Thyroid gland (tissue), 4 donors: ENCODE results near the gene AP3S2. TPM values are rescaled to one million over a fixed set of nuclear protein-coding genes. Genes with fewer than 3 reads are reported as not detected.

Source experiments
- DNase-seq, 2 donors: peaks; one replicate each; pipeline ENCODE4 v3.0.0-alpha.2; 2019
- H3K27ac ChIP-seq, 3 donors: fragments of 200-600 bp; sonication (generic); 1 replicate in 2 of 3; 2 replicates in 1 of 3; pipeline ENCODE4 v1.5.1; 2016 to 2019; ENCODE audit warnings: mild to moderate bottlenecking in 1 of 3, moderate library complexity in 1 of 3
- H3K27me3 ChIP-seq: fragments of 200-600 bp; sonication (generic); one replicate; pipeline ENCODE4 v1.5.1; 2019
- H3K36me3 ChIP-seq, 2 donors: fragments of 200-600 bp; sonication (generic); one replicate each; pipeline ENCODE4 v1.5.1; 2016 to 2019
- H3K4me1 ChIP-seq, 2 donors: fragments of 200-600 bp; sonication (generic); one replicate each; pipeline ENCODE4 v1.5.1; 2017 to 2019
- H3K4me3 ChIP-seq, 3 donors: fragments of 200-600 bp; sonication (generic); replicated peaks in 1 of 3; 1 replicate in 2 of 3; 2 replicates in 1 of 3; pipeline ENCODE4 v1.5.1; 2016; ENCODE audit warnings: mild to moderate bottlenecking in 1 of 3
- H3K9me3 ChIP-seq: fragments of 200-600 bp; sonication (generic); one replicate; pipeline ENCODE4 v1.5.1; 2017
- POLR2A ChIP-seq, 2 donors: fragments of 450-650 bp; IDR thresholded peaks; one replicate each; pipeline ENCODE4 v1.6.1; 2017; ENCODE audit warnings: antibody characterized with exemption in 2 of 2, mild to moderate bottlenecking in 2 of 2, moderate library complexity in 1 of 2
- WGBS, 2 donors: methylation state at CpG; one replicate each; pipeline ENCODE4 v1.1.5; 2017; 5-methylcytosine and 5-hydroxymethylcytosine counted together
- intact Hi-C: fragments of 100-400 bp; cut with DNase I; formaldehyde crosslinking; loops from one replicate; pipeline ENCODE4 v1.15.1; 2023
- total RNA-seq, 4 donors: library from RNA; depleted of rRNA; stranded (reverse); fragments of >200 nt; gene quantifications; one replicate each; pipeline ENCODE4 v1.2.3, GENCODE V29; 2016
- TF ChIP-seq, protein P1 (sequence below), 6 experiments: fragments of 200-600 bp in 3 of 6; fragments of 450-650 bp in 3 of 6; sonication (generic) in 3 of 6; IDR thresholded peaks; one replicate each; pipeline ENCODE4 v1.5.1; 2016 to 2019; ENCODE audit warnings: antibody characterized with exemption in 6 of 6, mild to moderate bottlenecking in 2 of 6, inconsistent platforms in 1 of 6, moderate library complexity in 1 of 6

The AP3S2 gene
- total RNA-seq, 4 donors from 2014 or later = 59.6 to 98.6 (median 67.6) TPM

DNA sequence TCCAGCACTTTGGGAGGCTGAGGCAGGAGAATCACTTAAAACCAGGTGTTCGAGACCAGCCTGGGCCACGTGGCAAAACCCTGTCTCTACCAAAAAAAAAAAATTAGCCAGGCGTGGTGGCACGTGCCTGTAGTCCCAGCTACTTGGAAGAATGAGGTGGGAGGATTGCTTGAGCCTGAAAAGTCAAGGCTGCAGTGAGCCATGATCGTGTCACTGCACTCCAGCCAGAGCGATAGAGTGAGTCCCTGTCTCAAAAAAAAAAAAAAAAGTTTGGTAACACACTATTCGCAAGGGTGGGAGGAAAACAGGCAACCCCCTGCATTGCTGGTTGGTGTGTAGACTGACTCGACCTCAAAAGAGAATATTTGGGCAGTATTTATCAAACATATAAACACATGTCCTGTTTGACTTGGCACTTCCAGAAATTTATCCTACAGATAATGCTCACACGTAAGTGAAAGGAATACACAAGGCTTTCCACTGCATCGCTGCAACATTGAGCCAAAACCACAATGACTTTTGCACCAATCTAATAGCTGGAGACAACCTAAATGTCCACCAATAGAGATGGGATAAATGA is 76.0 kb downstream of the AP3S2 start:
- H3K4me1 ChIP-seq = peaks cover 8 to 16% of the 10 kb centered on the region in 2 donors
- H3K36me3 ChIP-seq = no peaks in the 10 kb centered on the region
- 71 to 80% methylated on average over 10 of the region's 10 CpGs for WGBS, 2 donors
- H3K4me3 ChIP-seq = no peak overlapping the region
- H3K27ac ChIP-seq = no peak overlapping the region
- no peak for DNase-seq
- intact Hi-C loops = no loop called here
- no peaks in the 10 kb centered on the region for H3K27me3 ChIP-seq
- H3K9me3 ChIP-seq = no peaks in the 10 kb centered on the region
- TF ChIP-seq, protein P1, sequence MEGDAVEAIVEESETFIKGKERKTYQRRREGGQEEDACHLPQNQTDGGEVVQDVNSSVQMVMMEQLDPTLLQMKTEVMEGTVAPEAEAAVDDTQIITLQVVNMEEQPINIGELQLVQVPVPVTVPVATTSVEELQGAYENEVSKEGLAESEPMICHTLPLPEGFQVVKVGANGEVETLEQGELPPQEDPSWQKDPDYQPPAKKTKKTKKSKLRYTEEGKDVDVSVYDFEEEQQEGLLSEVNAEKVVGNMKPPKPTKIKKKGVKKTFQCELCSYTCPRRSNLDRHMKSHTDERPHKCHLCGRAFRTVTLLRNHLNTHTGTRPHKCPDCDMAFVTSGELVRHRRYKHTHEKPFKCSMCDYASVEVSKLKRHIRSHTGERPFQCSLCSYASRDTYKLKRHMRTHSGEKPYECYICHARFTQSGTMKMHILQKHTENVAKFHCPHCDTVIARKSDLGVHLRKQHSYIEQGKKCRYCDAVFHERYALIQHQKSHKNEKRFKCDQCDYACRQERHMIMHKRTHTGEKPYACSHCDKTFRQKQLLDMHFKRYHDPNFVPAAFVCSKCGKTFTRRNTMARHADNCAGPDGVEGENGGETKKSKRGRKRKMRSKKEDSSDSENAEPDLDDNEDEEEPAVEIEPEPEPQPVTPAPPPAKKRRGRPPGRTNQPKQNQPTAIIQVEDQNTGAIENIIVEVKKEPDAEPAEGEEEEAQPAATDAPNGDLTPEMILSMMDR (IDR thresholded peaks at IDR 0.05) = no peak
- no peak for TF ChIP-seq POLR2A (IDR thresholded peaks at IDR 0.05)

DNA sequence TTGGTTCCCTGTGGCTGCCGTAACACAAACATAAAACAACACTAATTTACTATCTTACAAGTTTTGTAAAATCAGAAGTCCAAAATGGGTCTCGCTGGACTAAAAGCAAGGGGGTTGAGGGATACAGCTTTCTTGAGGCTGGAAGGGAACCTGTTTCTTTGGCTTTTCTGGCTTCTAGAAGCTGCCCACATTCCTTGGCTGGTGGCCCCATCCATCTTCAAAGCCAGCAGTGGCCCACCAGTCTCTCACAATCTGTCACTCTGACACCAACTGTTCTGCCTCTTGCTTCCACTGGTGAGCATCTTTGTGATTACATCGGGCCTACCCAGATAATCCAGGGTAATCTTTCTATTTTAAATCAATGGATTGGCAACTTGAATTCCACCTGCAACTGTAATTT is 78.0 kb downstream of the AP3S2 start:
- no peaks in the 10 kb centered on the region for H3K36me3 ChIP-seq
- no peaks in the 10 kb centered on the region for H3K9me3 ChIP-seq
- H3K27ac ChIP-seq = no peak overlapping the region
- no peak overlapping the region for H3K4me3 ChIP-seq
- H3K4me1 ChIP-seq = peaks cover 8 to 19% of the 10 kb centered on the region in 2 donors
- intact Hi-C loops = no loop called here
- TF ChIP-seq, protein P1 (IDR thresholded peaks at IDR 0.05) = no peak
- no peak for TF ChIP-seq POLR2A (IDR thresholded peaks at IDR 0.05)
- WGBS, 2 donors = 89 to 90% methylated on average over 3 of the region's 3 CpGs
- no peak for DNase-seq
- H3K27me3 ChIP-seq = no peaks in the 10 kb centered on the region

DNA sequence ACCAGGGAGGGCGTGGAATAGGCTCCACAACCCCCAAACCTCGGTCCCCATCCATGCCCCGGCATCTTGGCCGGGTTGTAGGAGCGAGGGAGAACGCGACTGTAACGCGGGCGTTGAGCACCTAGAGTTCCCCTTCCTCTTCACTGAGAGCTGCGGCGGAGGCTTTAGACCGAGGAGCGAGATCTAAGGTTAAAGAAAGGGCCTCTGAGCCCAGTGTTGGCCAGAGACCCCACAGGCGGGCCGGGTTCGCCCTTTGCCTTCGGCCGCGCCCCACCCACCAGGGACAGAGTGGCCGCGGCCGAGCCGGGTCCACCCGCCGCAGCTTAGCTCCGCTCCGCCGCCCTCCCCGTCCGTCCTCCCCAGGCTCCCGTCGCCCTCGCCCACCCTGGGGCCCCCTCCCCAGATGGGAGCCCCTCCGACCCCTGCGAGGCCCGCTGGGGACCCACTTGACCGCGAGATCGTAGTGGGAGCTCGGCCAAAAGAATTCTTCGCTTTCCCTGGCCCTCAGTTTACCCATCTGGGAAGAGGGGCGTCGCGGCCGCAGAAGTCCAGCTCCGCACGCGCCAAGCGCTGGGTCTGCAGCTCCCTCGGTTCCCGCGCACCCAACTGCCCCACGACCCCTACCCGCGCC is 79.6 kb downstream of the AP3S2 start:
- no peaks in the 10 kb centered on the region for H3K36me3 ChIP-seq
- peak overlapping the region in 1 of 3 donors; percentile 35 for H3K4me3 ChIP-seq
- intact Hi-C loops = no loop called here
- no peaks in the 10 kb centered on the region for H3K9me3 ChIP-seq
- no peaks in the 10 kb centered on the region for H3K27me3 ChIP-seq
- 18% methylated on average over 14 to 26 of the region's 56 CpGs for WGBS, 2 donors
- H3K4me1 ChIP-seq = peaks cover 10 to 19% of the 10 kb centered on the region in 2 donors
- DNase-seq = no peak
- H3K27ac ChIP-seq = peak overlapping the region; percentile 10 to 32 (median 16)
- TF ChIP-seq, protein P1 (IDR thresholded peaks at IDR 0.05) = no peak
- TF ChIP-seq POLR2A (IDR thresholded peaks at IDR 0.05) = no peak

DNA sequence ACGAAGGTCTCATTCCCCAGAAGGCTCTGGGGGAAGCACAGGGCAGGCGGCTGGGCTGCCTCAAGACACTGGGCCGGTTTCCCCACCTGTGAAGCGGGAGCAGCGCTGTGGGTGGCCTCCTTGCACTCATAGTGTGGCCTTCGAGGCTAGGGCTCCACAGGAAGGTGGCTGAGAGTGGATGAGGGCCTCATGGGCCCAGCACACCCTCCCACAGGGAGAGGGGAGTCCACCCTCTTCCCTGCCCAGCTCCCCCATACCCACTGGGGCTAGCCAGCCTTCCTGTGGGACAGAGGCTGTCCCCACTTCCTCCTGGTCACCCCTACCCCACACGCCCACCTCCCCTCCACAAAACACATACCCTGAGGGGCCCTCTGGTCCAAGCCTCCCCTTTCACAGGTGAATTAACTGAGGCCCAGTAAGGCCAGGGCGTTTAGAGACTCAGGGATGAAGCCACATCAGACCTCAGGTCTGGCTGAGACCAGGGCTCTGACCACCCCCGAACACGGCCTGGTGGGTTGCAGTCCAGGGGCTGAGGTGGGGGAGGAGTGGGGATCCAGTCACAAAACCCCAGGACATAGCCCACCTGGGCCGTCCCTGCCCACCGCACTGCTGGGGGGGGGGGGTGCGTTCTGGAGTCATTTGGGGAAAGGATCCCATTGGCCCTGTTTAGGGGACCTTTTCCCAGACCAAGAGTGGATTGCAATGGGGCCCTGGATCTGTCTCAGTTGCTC is 80.2 kb downstream of the AP3S2 start:
- H3K27me3 ChIP-seq = no peaks in the 10 kb centered on the region
- intact Hi-C loops = no loop called here

More for the DNA sequence above, 80.2 kb downstream of the AP3S2 start:
- Histone ChIP-seq H3K27ac (no peak overlapping the region), H3K4me1 (peaks cover 11 to 19% of the 10 kb centered on the region in 2 donors), H3K36me3 (no peaks in the 10 kb centered on the region), H3K9me3 (no peaks in the 10 kb centered on the region), H3K4me3 (peak overlapping the region in 1 of 3 donors; percentile 35)
- 61 to 84% methylated on average over 7 of the region's 13 CpGs for WGBS, 2 donors
- TF ChIP-seq POLR2A (IDR thresholded peaks at IDR 0.05) = no peak
- TF ChIP-seq, protein P1 (IDR thresholded peaks at IDR 0.05) = no peak
- DNase-seq = no peak
